HG02970 (cell line): ENCODE data around the gene FAM240B.

ENCODE experiments used
- ATAC-seq: cut with Tn5 transposase; IDR thresholded peaks from one replicate; pipeline ENCODE4 v1.9.1; 2021; ENCODE audit warnings: mild to moderate bottlenecking, moderate library complexity, moderate number of reproducible peaks; ENCODE audit not compliant: unreplicated experiment, low FRiP score

The FAM240B gene

GRCh38 chr9:38705917-38706316 lies 14.0 kb downstream of the FAM240B start:
- ATAC-seq, result no peak

DNA sequence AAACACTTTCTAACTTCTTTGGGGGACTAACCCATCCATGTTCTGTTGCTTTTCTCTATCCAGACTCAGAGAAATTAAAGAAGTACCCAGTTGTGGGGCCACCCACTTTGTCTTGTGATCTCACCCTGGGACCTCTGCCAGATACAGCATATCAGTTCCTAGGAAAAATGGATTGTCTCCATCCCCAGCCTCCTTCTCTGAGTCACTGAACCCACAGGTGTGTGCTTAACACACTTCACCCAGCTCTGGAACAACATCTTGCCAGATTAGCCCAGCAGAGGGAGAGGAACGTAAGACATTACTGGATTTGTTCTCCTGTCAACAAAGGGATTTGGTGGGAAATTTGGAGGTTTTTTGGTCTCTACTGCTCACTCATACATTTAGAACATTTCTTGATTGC lies 19.2 kb downstream of the FAM240B start:
- no peak for ATAC-seq

DNA sequence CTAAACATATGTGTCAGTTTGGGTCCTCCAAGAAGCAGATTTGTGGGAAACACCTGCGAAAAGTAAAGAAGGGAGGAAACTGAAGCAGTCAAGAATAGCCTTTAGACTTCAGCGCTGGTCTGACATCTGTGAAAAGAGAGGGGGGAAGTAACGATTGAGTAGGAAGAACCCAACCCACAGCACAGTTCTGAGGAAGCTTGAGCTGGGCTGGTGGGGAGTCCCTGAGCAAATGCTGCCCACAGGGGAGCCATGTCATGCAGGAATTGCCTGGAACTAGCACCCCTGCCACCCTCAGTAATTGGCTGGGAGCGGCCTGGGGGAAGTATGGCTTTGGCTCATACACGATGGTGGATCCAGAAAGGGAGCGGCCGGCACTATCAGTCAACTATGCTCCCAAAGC lies 20.6 kb downstream of the FAM240B start:
- no peak for ATAC-seq

- no peak for ATAC-seq
These were observed 22.1 kb downstream of the FAM240B start for GRCh38 chr9:38697776-38698300.

GRCh38 chr9:38696999-38697398 lies 22.9 kb downstream of the FAM240B start:
- ATAC-seq, result no peak

DNA sequence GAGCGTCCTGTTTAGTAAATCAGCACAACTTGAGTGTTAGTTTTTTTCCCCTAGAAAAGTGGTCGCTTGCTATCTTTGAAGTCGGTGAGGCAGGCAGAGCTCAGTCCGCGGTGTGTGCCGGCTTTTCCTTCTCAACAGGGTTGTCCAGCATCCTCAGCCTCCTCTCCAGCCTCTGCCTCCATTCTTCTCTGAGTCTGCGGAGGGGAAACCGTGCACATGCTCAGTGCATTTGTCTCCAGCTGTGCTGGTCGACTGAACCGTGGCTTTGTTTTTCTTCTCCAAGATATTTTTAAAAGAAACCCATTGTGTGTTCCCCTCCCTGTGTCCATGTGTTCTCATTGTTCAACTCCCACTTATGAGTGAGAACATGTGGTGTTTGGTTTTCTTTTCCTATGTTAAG lies 25.3 kb downstream of the FAM240B start:
- ATAC-seq, result no peak

GRCh38 chr9:38692707-38693106 lies 27.2 kb downstream of the FAM240B start:
- no peak for ATAC-seq

- ATAC-seq, result no peak
These were observed 29.4 kb downstream of the FAM240B start for GRCh38 chr9:38690574-38690973.

DNA sequence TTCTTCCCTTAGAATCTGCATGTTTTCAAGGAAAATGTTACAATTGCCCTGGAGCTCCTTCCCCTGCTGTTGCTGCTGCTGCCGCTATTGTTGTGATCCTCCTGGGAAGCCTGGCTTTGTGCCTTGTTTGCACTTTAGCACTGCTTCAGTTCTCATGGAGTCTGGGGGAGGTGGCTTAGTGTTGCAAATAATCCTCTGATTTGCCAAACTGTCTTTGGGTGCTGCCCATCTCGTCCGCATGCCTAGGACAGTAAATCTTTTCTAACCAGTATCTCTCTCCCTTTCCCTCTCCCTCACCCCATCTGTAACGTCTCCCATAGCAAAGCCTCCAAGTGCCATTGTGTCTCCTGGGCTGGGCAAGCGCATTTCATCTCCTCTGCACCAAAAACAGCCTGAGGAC lies 30.3 kb downstream of the FAM240B start:
- no peak for ATAC-seq

DNA sequence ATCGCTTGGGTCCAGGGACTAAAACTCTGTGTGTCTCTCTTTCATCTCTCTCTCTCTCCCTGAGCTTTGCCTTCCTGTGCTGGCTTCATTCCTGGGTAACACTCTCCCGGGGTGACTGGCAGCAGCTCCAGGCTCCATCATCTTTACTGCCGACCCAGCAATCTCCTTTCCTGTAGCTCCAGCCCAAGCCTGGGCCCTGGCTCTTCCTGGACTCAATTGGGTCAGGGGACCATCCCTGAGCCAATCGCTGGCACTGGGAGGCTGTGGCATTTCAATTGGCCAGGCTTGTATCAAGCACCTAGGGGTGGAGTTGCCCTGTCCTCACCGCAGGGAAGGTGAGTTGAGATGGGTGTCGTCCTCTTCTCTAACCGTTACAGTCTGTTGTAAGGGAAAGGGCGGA lies 31.9 kb downstream of the FAM240B start:
- no peak for ATAC-seq

- no peak for ATAC-seq
These were observed 32.5 kb downstream of the FAM240B start for GRCh38 chr9:38687389-38687842.

DNA sequence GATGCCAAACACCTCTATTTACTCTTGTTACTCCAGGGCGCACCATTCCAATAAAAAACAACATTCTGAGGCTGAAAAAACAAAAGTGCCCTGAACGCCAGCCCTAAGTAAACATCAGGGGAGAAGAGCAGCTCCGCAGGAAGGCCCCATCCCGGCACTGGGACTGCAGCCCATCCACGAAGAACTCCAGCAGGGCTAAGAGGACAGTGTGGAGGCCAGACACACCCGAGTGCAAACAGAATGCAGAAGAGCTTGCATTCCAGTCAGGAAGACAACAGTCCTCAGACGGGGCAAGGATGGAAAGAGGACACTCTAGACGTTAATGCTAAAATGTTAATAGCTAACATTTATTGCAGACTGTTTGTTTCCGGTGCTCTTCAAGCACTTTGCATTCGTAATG lies 33.0 kb downstream of the FAM240B start:
- ATAC-seq, result no peak

- no peak for ATAC-seq
These were observed 34.4 kb downstream of the FAM240B start for GRCh38 chr9:38685535-38685934.

DNA sequence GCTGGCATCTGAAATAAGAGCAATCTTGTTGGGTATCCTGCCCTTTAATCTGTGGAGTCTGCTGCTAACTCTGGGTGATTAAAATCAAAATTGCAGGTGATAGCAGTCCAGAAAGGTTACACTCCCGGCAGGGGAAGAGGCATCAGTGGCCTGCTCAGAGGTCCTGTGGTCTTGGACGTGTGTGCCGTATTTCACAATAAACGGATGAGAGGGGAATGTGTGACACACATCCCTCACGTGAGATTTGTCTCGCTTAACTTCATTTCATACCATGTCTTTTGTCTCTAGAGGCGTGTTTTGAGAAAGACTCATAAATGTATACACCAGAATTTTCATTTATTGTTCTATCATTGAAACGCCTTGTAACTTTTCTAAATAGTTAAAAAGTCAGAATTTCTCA lies 36.6 kb downstream of the FAM240B start:
- no peak for ATAC-seq

GRCh38 chr9:38682713-38683112 lies 37.2 kb downstream of the FAM240B start:
- ATAC-seq, result no peak

- ATAC-seq, result no peak
These were observed 38.1 kb downstream of the FAM240B start for GRCh38 chr9:38681747-38682227.

- no peak for ATAC-seq
These were observed 39.0 kb downstream of the FAM240B start for GRCh38 chr9:38680837-38681445.

GRCh38 chr9:38677660-38678303 lies 42.2 kb downstream of the FAM240B start:
- no peak for ATAC-seq

GRCh38 chr9:38675831-38676230 lies 44.1 kb downstream of the FAM240B start:
- no peak for ATAC-seq

- no peak for ATAC-seq
These were observed 44.7 kb downstream of the FAM240B start for GRCh38 chr9:38675211-38675610.

DNA sequence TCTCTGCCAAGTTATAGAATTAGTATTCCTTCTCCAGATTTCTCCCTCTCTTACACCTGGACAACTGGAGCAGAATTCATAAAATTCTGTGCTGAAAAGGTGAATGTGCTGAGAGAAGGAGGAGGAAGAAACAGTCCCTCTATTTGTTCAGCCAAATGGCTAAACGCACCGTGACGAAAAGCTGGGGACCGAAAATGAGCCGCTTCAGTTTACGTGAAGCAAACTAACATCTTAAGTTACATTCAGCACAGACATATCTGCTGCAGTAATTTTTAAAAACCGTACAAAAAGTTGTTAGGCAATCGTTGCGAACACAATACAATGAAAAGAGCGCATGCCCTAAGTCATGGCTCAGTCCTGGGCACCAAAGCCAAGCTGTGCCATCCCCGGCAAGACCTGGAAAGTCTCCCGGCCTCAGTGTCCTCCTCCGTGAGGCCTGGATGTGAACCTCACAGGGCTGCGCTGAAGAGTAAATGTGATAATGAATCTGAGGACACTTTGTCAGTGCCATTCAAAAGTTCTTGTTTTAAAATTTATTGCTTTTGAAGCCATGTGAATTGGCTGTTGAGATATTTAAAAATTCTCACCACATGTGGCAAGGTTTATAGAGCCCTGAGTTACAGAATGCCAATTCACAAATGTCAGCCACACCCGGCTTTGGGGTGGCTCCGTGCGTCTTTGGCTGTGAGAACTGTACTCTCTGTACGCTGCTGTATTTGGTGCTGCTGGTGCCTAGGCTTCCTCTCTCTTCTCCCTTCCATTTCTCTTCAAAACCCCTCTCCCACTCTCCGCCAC lies 46.3 kb downstream of the FAM240B start:
- no peak for ATAC-seq
